Measurements from ENCODE around the gene GABARAPL1.

DNA sequence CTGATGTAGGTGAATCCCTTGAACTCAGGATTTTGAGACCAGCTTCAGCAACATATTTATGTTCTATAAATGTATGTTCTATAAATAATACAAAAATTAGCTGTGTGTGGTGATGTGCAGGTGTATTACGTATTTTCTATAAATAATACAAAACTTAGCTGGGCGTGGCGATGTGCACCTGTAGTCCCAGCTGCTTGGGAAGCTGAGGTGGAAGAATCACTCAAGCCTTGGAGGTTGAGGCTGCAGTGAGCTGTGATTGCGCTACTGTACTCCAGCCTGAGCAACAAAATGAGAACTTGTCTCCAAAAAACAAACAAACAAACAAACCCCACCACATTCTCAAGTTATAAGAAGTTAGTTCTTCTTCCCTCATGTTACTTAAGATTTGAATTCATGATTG is 39.5 kb downstream of the GABARAPL1 start:
- no peak for TF ChIP-seq TAF1 (IDR thresholded peaks at IDR 0.05; ENCODE audit: borderline replicate concordance, insufficient read depth, low read length)
- TF ChIP-seq, protein P1, sequence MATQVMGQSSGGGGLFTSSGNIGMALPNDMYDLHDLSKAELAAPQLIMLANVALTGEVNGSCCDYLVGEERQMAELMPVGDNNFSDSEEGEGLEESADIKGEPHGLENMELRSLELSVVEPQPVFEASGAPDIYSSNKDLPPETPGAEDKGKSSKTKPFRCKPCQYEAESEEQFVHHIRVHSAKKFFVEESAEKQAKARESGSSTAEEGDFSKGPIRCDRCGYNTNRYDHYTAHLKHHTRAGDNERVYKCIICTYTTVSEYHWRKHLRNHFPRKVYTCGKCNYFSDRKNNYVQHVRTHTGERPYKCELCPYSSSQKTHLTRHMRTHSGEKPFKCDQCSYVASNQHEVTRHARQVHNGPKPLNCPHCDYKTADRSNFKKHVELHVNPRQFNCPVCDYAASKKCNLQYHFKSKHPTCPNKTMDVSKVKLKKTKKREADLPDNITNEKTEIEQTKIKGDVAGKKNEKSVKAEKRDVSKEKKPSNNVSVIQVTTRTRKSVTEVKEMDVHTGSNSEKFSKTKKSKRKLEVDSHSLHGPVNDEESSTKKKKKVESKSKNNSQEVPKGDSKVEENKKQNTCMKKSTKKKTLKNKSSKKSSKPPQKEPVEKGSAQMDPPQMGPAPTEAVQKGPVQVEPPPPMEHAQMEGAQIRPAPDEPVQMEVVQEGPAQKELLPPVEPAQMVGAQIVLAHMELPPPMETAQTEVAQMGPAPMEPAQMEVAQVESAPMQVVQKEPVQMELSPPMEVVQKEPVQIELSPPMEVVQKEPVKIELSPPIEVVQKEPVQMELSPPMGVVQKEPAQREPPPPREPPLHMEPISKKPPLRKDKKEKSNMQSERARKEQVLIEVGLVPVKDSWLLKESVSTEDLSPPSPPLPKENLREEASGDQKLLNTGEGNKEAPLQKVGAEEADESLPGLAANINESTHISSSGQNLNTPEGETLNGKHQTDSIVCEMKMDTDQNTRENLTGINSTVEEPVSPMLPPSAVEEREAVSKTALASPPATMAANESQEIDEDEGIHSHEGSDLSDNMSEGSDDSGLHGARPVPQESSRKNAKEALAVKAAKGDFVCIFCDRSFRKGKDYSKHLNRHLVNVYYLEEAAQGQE (IDR thresholded peaks at IDR 0.05; ENCODE audit: insufficient read depth in 1 of 2, low read depth in 2 of 2, low read length in 2 of 2), result no peak
- TF ChIP-seq SIN3A (IDR thresholded peaks at IDR 0.05; ENCODE audit: borderline replicate concordance, insufficient read depth, low read length), result no peak
- no peak for TF ChIP-seq POLR2AphosphoS5 (IDR thresholded peaks at IDR 0.05; ENCODE audit: low read depth, low read length)
- no peak for TF ChIP-seq FOXP2 (optimal IDR thresholded peaks at IDR 0.05; ENCODE audit: borderline replicate concordance, extremely low read depth, extremely low read length, insufficient read depth)

Data from PFSK-1 (cell line).